ENCODE results near the gene PCBP4.

PCBP4 gene

DNA sequence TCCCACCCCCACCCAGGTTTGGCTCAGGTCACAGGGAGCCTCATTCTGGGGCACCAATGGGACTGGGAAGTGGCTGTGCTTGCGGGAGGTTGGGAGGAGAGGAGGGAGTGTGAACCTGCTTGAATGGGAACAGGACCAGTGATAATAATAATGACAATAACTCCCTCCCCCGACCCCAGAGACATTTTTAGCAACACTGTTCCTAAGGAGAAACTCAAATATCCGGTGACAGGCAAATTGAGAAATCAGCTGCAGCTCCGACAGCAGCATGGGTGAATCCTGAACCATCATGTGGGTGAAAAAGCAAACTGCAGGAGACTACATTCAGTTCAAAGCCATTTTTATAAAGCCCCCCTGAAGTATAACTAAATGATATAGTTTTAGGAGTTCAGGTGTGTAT is 40.0 kb upstream of the PCBP4 start:
- H3K4me3 ChIP-seq (ENCODE audit: low read depth, low read length), result no peak overlapping the region
- DNase-seq (ENCODE audit: low read depth), result no peak
- TF ChIP-seq, protein P1, sequence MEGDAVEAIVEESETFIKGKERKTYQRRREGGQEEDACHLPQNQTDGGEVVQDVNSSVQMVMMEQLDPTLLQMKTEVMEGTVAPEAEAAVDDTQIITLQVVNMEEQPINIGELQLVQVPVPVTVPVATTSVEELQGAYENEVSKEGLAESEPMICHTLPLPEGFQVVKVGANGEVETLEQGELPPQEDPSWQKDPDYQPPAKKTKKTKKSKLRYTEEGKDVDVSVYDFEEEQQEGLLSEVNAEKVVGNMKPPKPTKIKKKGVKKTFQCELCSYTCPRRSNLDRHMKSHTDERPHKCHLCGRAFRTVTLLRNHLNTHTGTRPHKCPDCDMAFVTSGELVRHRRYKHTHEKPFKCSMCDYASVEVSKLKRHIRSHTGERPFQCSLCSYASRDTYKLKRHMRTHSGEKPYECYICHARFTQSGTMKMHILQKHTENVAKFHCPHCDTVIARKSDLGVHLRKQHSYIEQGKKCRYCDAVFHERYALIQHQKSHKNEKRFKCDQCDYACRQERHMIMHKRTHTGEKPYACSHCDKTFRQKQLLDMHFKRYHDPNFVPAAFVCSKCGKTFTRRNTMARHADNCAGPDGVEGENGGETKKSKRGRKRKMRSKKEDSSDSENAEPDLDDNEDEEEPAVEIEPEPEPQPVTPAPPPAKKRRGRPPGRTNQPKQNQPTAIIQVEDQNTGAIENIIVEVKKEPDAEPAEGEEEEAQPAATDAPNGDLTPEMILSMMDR (IDR thresholded peaks at IDR 0.05; ENCODE audit: control insufficient read depth, extremely low read depth, insufficient read depth), result no peak

DNA sequence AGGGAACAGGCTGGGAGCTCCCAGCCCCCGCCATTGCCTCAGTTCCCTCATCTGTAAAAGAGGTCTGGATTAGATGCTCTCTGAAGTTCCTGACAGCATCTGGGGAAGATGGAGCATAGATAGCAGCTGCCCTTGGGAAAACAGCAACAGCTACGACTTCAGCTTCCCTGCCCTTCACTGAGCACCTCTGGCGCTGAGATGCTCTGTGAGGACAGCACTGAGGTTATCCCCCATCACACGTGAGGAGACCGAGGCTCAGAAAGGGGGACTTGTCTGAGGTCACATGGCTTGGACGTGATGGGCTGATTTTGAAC is 39.5 kb upstream of the PCBP4 start:
- TF ChIP-seq, protein P1 (IDR thresholded peaks at IDR 0.05; ENCODE audit: control insufficient read depth, extremely low read depth, insufficient read depth), result no peak
- DNase-seq (ENCODE audit: low read depth), result no peak
- H3K4me3 ChIP-seq (ENCODE audit: low read depth, low read length), result no peak overlapping the region

DNA sequence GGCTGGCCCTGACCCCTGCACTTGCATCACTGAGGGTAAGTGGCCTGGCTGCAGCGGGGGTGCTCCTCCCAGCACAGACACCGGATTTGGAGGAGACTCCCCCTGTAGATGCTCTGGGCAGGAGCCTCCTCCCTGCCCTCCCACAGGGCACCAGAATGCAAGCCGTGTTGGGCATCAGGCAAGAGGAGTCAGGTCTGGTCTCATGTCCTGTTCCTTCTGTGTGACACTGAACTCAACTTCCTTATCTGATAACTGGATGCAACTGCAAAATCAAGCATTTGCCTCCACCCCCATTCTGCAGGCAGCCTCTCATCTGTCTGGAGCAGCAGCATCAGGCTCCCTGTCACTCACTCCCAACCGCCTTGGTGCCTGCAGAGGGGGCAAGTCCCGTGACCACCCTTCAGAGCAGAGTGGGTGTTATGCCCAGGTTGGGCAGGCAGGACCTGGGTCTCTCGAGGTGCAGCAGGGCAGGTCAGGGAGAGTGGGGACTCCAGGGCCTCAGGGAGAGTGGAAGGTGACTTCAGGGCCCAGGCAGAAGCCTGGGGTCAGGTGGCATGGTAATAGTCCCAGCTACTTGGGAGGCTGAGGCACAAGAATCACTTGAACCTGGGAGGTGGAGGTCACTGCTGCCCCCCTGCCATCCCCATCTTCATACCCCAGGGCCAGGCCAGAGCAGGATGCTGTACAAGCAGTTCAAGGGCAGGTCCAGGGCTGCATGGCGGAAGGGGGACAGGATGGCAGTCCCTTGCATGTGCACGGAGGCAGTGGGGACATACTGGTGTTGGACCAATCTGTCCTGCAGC is 39.0 kb upstream of the PCBP4 start:
- no peak for DNase-seq (ENCODE audit: low read depth)
- TF ChIP-seq, protein P1 (IDR thresholded peaks at IDR 0.05; ENCODE audit: control insufficient read depth, extremely low read depth, insufficient read depth), result no peak

DNA sequence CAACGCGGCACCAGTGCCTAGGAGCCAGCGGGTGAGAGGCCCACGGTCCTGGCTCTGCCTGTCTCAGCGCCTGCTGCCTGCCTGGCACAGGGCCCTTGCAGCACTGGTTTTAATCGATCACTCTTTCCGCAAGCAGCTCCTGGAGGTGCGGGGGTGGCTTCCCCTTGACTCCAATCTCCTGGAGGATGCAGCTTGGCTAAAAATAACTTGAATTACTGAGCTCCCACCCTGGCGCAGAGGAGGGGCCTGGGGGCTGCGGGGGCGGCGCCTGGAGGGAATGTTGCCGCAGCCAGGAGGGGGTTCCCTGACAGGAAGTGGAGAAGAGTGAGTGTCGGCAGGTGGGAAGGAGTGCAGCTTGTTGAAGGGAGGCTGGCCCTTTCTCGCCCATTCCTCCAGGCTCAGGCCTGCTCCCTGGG is 38.3 kb upstream of the PCBP4 start:
- no peak for DNase-seq (ENCODE audit: low read depth)
- TF ChIP-seq, protein P1 (IDR thresholded peaks at IDR 0.05; ENCODE audit: control insufficient read depth, extremely low read depth, insufficient read depth), result no peak
- H3K4me3 ChIP-seq (ENCODE audit: low read depth, low read length), result no peak overlapping the region

More for the DNA sequence above, 39.0 kb upstream of the PCBP4 start:
- H3K4me3 ChIP-seq (ENCODE audit: low read depth, low read length), result no peak overlapping the region

DNA sequence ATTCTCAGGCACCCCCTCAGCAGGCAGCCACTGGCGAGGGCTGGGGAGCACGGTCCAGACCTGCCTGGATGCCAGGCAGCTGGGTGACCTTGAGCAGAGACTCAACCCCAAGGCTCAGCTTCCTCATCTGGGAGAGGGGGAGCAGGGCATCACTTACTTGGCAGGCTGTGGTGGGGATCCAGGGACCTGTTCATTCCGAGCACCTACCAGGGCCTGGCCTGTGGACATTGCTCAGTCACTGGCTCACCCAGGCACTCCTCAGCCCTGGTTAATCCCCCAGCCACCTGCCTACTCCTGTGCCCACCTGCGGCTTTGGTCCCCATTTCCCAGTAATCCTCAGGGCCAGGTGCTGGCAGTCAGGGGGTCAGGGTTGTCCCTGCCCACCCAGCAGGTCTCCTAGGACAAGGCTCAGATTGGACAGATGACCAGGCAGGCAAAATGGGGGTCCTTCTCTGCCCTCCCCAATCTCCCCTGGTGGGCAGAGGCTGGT is 37.7 kb upstream of the PCBP4 start:
- no peak overlapping the region for H3K4me3 ChIP-seq (ENCODE audit: low read depth, low read length)
- no peak for DNase-seq (ENCODE audit: low read depth)
- TF ChIP-seq, protein P1 (IDR thresholded peaks at IDR 0.05; ENCODE audit: control insufficient read depth, extremely low read depth, insufficient read depth), result no peak

DNA sequence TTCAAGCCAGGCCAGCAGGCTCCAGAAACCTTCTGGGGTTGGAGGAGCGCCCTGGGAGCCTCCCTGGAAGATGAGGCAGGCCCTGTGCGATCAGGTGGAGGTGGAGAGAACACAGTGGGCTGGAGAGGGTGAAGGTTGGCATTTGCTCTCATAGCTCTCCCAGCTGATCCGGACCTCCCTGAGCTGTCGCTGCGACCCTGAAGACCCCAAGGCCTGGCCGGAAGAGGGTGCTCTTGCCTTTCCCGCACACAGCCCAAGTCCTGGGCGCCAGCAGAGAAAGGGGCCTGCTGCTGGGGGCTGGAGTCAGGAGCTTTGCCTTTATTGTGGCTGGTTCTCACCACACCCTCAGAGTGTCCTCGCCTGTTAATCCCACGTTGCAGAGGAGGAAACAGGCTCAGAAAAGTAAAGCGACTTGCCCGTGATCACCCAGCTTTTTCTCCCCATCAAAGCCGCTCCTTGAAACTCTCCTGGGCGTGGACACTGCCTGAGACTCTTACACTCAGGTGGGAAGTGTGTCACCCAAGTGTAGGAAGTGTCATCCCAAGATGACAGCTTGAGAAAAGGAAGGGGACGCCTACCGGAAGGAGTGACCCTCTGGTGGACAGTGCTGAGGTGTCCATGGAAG is 37.0 kb upstream of the PCBP4 start:
- H3K4me3 ChIP-seq (ENCODE audit: low read depth, low read length), result no peak overlapping the region
- DNase-seq (ENCODE audit: low read depth), result no peak
- TF ChIP-seq, protein P1 (IDR thresholded peaks at IDR 0.05; ENCODE audit: control insufficient read depth, extremely low read depth, insufficient read depth), result 0 out of 2 replicates have a peak, but pooled peaks have one; percentile 7
